Measurements from ENCODE around the gene DARS1.

DARS1 gene

DNA sequence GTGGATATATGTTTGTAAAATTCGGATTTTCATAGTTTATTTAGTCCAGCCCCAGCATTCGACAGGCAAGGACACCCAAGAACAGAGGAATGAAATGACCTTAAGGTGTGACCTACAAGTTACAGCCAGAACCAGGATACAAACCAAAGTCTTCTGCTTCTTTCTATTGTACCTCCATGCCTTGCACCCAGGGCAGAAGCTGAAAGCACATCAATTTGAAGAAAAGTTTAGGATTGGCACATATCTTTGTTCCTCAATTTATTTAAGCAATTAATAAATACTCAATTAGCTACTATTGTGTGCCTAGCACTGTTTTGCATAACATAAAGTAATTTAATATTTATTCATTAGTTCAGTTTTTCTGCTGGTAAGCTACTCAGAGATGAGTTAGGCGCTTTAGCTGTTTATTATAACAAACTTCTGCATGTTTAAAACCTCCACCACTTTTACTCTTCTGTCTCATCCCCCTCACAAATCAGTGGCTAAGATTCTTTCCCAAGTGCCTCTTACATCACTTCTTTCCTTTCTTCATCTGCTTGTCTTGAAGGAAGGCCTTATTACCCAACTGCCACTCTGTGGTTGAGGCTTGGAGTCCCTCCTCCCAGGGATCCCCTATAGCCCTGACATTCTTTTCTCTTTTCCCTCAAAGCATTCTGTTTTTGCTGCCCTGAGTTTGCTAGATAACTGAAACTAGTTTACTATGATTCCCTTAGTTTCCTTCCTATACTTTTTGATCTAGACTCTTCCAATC, 37.1 kb upstream of the DARS1 start:
- DNase-seq (ENCODE audit: low read depth): no peak
- no peak overlapping the region for H3K4me3 ChIP-seq (ENCODE audit: low read depth, low read length)
- TF ChIP-seq CTCF (IDR thresholded peaks at IDR 0.05; ENCODE audit: control insufficient read depth, extremely low read depth, insufficient read depth): no peak

- no peak for DNase-seq (ENCODE audit: low read depth)
- no peak overlapping the region for H3K4me3 ChIP-seq (ENCODE audit: low read depth, low read length)
- no peak for TF ChIP-seq CTCF (IDR thresholded peaks at IDR 0.05; ENCODE audit: control insufficient read depth, extremely low read depth, insufficient read depth)
Measured at GRCh38 chr2:136021976-136022375, 36.5 kb upstream of the DARS1 start.

- H3K4me3 ChIP-seq (ENCODE audit: low read depth, low read length): no peak overlapping the region
- no peak for DNase-seq (ENCODE audit: low read depth)
- no peak for TF ChIP-seq CTCF (IDR thresholded peaks at IDR 0.05; ENCODE audit: control insufficient read depth, extremely low read depth, insufficient read depth)
Measured at GRCh38 chr2:136021406-136021805, 36.0 kb upstream of the DARS1 start.

DNA sequence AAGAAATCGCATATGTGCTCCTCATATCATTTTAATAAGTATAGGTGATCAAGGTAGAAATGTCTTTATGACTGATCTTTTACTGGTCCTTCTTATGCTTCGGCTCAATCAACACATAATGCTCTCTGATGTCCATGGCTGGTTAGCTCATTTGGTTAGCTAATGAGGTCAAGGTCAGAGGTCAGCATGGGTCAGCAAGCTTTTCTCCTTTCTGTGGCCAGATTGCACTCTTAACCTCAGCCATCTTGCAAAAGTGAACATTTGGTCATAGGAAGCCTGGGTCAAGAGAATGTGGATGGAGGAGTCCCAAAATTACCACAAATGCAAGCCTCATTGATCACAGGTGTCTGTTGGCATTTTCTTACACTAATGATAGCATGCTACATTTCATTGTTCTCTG, 35.4 kb upstream of the DARS1 start:
- H3K4me3 ChIP-seq (ENCODE audit: low read depth, low read length): no peak overlapping the region
- no peak for DNase-seq (ENCODE audit: low read depth)
- no peak for TF ChIP-seq CTCF (IDR thresholded peaks at IDR 0.05; ENCODE audit: control insufficient read depth, extremely low read depth, insufficient read depth)

GRCh38 chr2:136019825-136020224, 34.4 kb upstream of the DARS1 start:
- no peak overlapping the region for H3K4me3 ChIP-seq (ENCODE audit: low read depth, low read length)
- no peak for TF ChIP-seq CTCF (IDR thresholded peaks at IDR 0.05; ENCODE audit: control insufficient read depth, extremely low read depth, insufficient read depth)
- no peak for DNase-seq (ENCODE audit: low read depth)

DNA sequence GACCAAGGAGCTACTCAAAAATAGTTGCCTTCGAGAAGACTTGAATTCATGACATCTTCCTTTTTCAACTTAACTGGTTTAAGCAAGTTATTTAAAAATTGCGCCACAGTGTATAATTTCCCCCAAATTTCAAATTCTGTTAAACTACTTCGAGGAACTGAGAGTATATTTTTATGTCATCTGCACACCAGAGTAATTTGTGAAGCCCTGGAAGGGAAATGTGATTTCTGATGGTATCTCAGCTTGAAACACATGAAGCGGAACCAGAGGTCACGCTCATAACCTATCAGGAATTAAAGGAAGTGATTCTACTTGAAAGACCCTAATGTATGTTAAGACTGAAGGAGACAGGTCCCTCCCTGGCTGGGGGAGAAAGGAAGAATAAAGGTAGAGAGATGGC, 33.9 kb upstream of the DARS1 start:
- no peak for DNase-seq (ENCODE audit: low read depth)
- no peak for TF ChIP-seq CTCF (IDR thresholded peaks at IDR 0.05; ENCODE audit: control insufficient read depth, extremely low read depth, insufficient read depth)

DNA sequence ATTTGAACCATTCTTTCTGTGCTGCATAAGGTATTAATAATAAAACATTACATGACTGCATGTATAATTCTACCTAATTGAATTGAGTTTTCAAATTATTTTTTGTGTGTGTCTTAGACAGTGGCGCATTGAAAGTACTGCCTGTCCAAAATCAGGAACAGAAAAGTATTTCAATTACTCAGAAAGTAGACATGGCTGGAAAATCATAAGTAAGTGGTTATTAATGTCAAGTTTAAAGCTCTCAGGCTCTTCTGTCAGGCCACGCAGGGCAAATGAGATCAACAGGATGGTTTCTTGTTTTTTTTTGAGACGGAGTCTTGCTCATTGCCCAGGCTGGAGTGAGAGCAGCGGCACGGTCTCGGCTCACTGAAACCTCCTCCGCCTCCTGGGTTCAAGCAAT, 32.4 kb upstream of the DARS1 start:
- no peak for DNase-seq (ENCODE audit: low read depth)
- no peak for TF ChIP-seq CTCF (IDR thresholded peaks at IDR 0.05; ENCODE audit: control insufficient read depth, extremely low read depth, insufficient read depth)
- no peak overlapping the region for H3K4me3 ChIP-seq (ENCODE audit: low read depth, low read length)

More for the DNA sequence above, 33.9 kb upstream of the DARS1 start:
- no peak overlapping the region for H3K4me3 ChIP-seq (ENCODE audit: low read depth, low read length)
